Epithelial cell of prostate (primary cell): ENCODE data around the gene OPCML.

ENCODE experiments used
- DNase-seq: peaks from one replicate; pipeline ENCODE4 v3.0.0-alpha.2; 2011; ENCODE audit warnings: low read depth, low spot score
- H3K27ac ChIP-seq: fragments of 450-650 bp; 2 replicates; pipeline ENCODE4 v1.5.1; 2017; ENCODE audit warnings: mild to moderate bottlenecking

Gene OPCML

GRCh38 chr11:133249065-133249464 is 283.2 kb downstream of the OPCML start:
- no peak overlapping the region for H3K27ac ChIP-seq
- DNase-seq, result no peak

GRCh38 chr11:133243832-133244231 is 288.5 kb downstream of the OPCML start:
- no peak for DNase-seq
- H3K27ac ChIP-seq, result no peak overlapping the region

- no peak for DNase-seq
- no peak overlapping the region for H3K27ac ChIP-seq
These were observed 291.2 kb downstream of the OPCML start for GRCh38 chr11:133240908-133241655.

- no peak overlapping the region for H3K27ac ChIP-seq
- no peak for DNase-seq
These were observed 292.7 kb downstream of the OPCML start for GRCh38 chr11:133239575-133239974.

GRCh38 chr11:133238495-133238894 is 293.8 kb downstream of the OPCML start:
- no peak for DNase-seq
- no peak overlapping the region for H3K27ac ChIP-seq

GRCh38 chr11:133238027-133238426 is 294.3 kb downstream of the OPCML start:
- DNase-seq, result no peak
- no peak overlapping the region for H3K27ac ChIP-seq

- H3K27ac ChIP-seq, result no peak overlapping the region
- DNase-seq, result no peak
These were observed 296.9 kb downstream of the OPCML start for GRCh38 chr11:133235381-133235780.

- no peak overlapping the region for H3K27ac ChIP-seq
- no peak for DNase-seq
These were observed 297.4 kb downstream of the OPCML start for GRCh38 chr11:133234883-133235282.

GRCh38 chr11:133232665-133233064 is 299.6 kb downstream of the OPCML start:
- H3K27ac ChIP-seq, result no peak overlapping the region
- no peak for DNase-seq

- DNase-seq, result no peak
- H3K27ac ChIP-seq, result no peak overlapping the region
These were observed 301.9 kb downstream of the OPCML start for GRCh38 chr11:133230431-133230830.

GRCh38 chr11:133228471-133229329 is 303.6 kb downstream of the OPCML start:
- DNase-seq, result no peak
- no peak overlapping the region for H3K27ac ChIP-seq

GRCh38 chr11:133227632-133228111 is 304.6 kb downstream of the OPCML start:
- DNase-seq, result no peak
- no peak overlapping the region for H3K27ac ChIP-seq

- H3K27ac ChIP-seq, result no peak overlapping the region
- DNase-seq, result no peak
These were observed 308.0 kb downstream of the OPCML start for GRCh38 chr11:133224271-133224670.

- H3K27ac ChIP-seq, result no peak overlapping the region
- no peak for DNase-seq
These were observed 309.6 kb downstream of the OPCML start for GRCh38 chr11:133222425-133223330.

GRCh38 chr11:133219543-133219942 is 312.8 kb downstream of the OPCML start:
- no peak overlapping the region for H3K27ac ChIP-seq
- DNase-seq, result no peak

- DNase-seq, result no peak
- no peak overlapping the region for H3K27ac ChIP-seq
These were observed 315.5 kb downstream of the OPCML start for GRCh38 chr11:133216813-133217212.

GRCh38 chr11:133215596-133216230 is 316.6 kb downstream of the OPCML start:
- no peak for DNase-seq
- H3K27ac ChIP-seq, result no peak overlapping the region

GRCh38 chr11:133214646-133215045 is 317.7 kb downstream of the OPCML start:
- no peak for DNase-seq
- no peak overlapping the region for H3K27ac ChIP-seq

GRCh38 chr11:133212201-133212600 is 320.1 kb downstream of the OPCML start:
- DNase-seq, result no peak
- no peak overlapping the region for H3K27ac ChIP-seq

GRCh38 chr11:133207995-133208394 is 324.3 kb downstream of the OPCML start:
- no peak overlapping the region for H3K27ac ChIP-seq
- DNase-seq, result no peak
